MM.1S (cell line): ENCODE results near the gene KCNB1.

Experiments
- EZH2 ChIP-seq: fragments of 300-600 bp; sonication (generic); optimal IDR thresholded peaks from 2 replicates; pipeline ENCODE3; 2017; ENCODE audit warnings: low read depth, mild to moderate bottlenecking, antibody characterized with exemption, low read length, mixed read lengths
- EZH2phosphoT487 ChIP-seq: fragments of 300-600 bp; sonication (generic); IDR thresholded peaks from 2 replicates; pipeline ENCODE4 v1.6.1; 2018; ENCODE audit warnings: antibody characterized with exemption, low read length
- TF ChIP-seq, protein P1 (sequence below): fragments of 300-600 bp; sonication (generic); IDR thresholded peaks from 2 replicates; pipeline ENCODE4 v1.5.1; 2016; ENCODE audit warnings: antibody characterized with exemption, low read length, mixed read lengths

DNA sequence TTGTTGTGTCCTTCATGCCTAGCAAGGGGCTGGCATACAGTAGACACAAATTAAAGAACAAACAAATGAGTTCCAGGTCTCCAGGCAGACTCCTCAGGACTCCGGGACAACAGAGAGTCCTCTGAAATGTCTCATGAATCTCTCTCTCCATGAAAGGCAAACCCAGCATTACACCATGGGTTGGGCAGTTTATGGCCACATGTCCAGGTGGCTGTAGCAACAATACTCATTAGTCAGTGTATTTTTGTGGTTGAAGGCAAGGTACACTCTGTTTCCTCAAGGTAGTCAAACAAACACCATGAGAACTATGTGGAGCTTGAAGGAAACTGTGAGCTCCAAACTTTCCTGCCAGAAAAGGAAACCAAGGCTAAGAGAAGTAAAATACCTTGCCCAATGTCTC is 62.2 kb downstream of the KCNB1 start:
- TF ChIP-seq EZH2: no peak
- TF ChIP-seq, protein P1, sequence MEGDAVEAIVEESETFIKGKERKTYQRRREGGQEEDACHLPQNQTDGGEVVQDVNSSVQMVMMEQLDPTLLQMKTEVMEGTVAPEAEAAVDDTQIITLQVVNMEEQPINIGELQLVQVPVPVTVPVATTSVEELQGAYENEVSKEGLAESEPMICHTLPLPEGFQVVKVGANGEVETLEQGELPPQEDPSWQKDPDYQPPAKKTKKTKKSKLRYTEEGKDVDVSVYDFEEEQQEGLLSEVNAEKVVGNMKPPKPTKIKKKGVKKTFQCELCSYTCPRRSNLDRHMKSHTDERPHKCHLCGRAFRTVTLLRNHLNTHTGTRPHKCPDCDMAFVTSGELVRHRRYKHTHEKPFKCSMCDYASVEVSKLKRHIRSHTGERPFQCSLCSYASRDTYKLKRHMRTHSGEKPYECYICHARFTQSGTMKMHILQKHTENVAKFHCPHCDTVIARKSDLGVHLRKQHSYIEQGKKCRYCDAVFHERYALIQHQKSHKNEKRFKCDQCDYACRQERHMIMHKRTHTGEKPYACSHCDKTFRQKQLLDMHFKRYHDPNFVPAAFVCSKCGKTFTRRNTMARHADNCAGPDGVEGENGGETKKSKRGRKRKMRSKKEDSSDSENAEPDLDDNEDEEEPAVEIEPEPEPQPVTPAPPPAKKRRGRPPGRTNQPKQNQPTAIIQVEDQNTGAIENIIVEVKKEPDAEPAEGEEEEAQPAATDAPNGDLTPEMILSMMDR: no peak
- no peak for TF ChIP-seq EZH2phosphoT487
